HEK293T (cell line): ENCODE results near the gene TMEM178B.

Source experiments
- BHLHE40 ChIP-seq: fragments of 450-650 bp; IDR thresholded peaks from 2 replicates; pipeline ENCODE4 v1.6.1; 2016; ENCODE audit warnings: mild to moderate bottlenecking, moderate library complexity, borderline replicate concordance
- CTBP1 ChIP-seq: fragments of 450-650 bp; IDR thresholded peaks from 2 replicates; pipeline ENCODE4 v1.6.1; 2016; ENCODE audit warnings: borderline replicate concordance
- ELF4 ChIP-seq: fragments of 450-650 bp; IDR thresholded peaks from 2 replicates; pipeline ENCODE4 v1.6.1; 2017; ENCODE audit warnings: antibody characterized with exemption
- FOXA1 ChIP-seq: fragments of 450-650 bp; IDR thresholded peaks from 2 replicates; pipeline ENCODE4 v1.6.1; 2016; ENCODE audit warnings: mild to moderate bottlenecking
- FOXK2 ChIP-seq: fragments of 450-650 bp; IDR thresholded peaks from 2 replicates; pipeline ENCODE4 v1.6.1; 2016; ENCODE audit warnings: mild to moderate bottlenecking
- FOXM1 ChIP-seq: fragments of 450-650 bp; IDR thresholded peaks from 2 replicates; pipeline ENCODE4 v1.6.1; 2017; ENCODE audit warnings: mild to moderate bottlenecking, borderline replicate concordance
- HDGF ChIP-seq: fragments of 450-650 bp; IDR thresholded peaks from 2 replicates; pipeline ENCODE4 v1.6.1; 2017; ENCODE audit warnings: antibody characterized with exemption, borderline replicate concordance
- L3MBTL2 ChIP-seq: fragments of 450-650 bp; conservative IDR thresholded peaks from 2 replicates; pipeline ENCODE4 v1.6.1; 2016; ENCODE audit warnings: mild to moderate bottlenecking
- LEF1 ChIP-seq: fragments of 450-650 bp; IDR thresholded peaks from 2 replicates; pipeline ENCODE4 v1.6.1; 2017; ENCODE audit warnings: mild to moderate bottlenecking, borderline replicate concordance
- NFRKB ChIP-seq: fragments of 450-650 bp; IDR thresholded peaks from 2 replicates; pipeline ENCODE4 v1.6.1; 2016; ENCODE audit warnings: mild to moderate bottlenecking, moderate library complexity
- SP1 ChIP-seq: fragments of 450-650 bp; IDR thresholded peaks from 2 replicates; pipeline ENCODE4 v1.6.1; 2017
- SUZ12 ChIP-seq: fragments of 450-650 bp; IDR thresholded peaks from 2 replicates; pipeline ENCODE4 v1.6.1; 2016; ENCODE audit warnings: mild to moderate bottlenecking
- TARDBP ChIP-seq: fragments of 450-650 bp; IDR thresholded peaks from 2 replicates; pipeline ENCODE4 v1.6.1; 2016
- ZNF384 ChIP-seq: fragments of 450-650 bp; IDR thresholded peaks from 2 replicates; pipeline ENCODE4 v1.6.1; 2016

- no peak for TF ChIP-seq ELF4
- no peak for TF ChIP-seq L3MBTL2
- TF ChIP-seq FOXM1, result no peak
- no peak for TF ChIP-seq TARDBP
- no peak for TF ChIP-seq HDGF
- no peak for TF ChIP-seq SP1
- TF ChIP-seq NFRKB, result no peak
- TF ChIP-seq BHLHE40, result no peak
- TF ChIP-seq FOXK2, result no peak
- no peak for TF ChIP-seq ZNF384
- no peak for TF ChIP-seq SUZ12
- TF ChIP-seq CTBP1, result no peak
- no peak for TF ChIP-seq FOXA1
- no peak for TF ChIP-seq LEF1
Measured at GRCh38 chr7:141512597-141512996, 438.7 kb downstream of the TMEM178B start.
